K562 (cell line): ENCODE measurements around the gene ADM2.

Source experiments
- CEBPG ChIP-seq, 3 experiments: fragments of 200-800 bp in 1 of 3; sonication (Bioruptor generic) in 1 of 3; sonication (generic) in 1 of 3; formaldehyde crosslinking in 1 of 3; IDR thresholded peaks in 2 of 3; conservative IDR thresholded peaks in 1 of 3; 2 replicates each; pipeline versions ENCODE4 v1.6.1 to v1.8.0; 2016 to 2022; ENCODE audit warnings: missing compliant biosample characterization in 2 of 3, missing genetic modification characterization in 2 of 3, mild to moderate bottlenecking in 1 of 3, missing genetic modification reagents in 1 of 3
- CTCF ChIP-seq, 3 experiments: IDR thresholded peaks in 2 of 3; conservative IDR thresholded peaks in 1 of 3; 2 replicates each; pipeline ENCODE4 v1.5.1; 2011 to 2012; ENCODE audit warnings: low read length in 3 of 3, mild to moderate bottlenecking in 3 of 3, control low read depth in 2 of 3, improper control_type of control experiment in 1 of 3, inconsistent platforms in 1 of 3, low read depth in 1 of 3, mixed read lengths in 1 of 3, moderate library complexity in 1 of 3; ENCODE audit not compliant: insufficient read depth in 2 of 3
- IFI16 ChIP-seq: fragments of 250-450 bp; sonication (Bioruptor Pico); IDR thresholded peaks from 2 replicates; pipeline ENCODE4 v2.1.2; 2022; ENCODE audit warnings: mild to moderate bottlenecking, inconsistent platforms
- KLF16 ChIP-seq: IDR thresholded peaks from 2 replicates; pipeline ENCODE4 v1.6.1; 2016; ENCODE audit warnings: antibody characterized with exemption
- NKRF ChIP-seq: fragments of 450-650 bp; IDR thresholded peaks from 2 replicates; pipeline ENCODE4 v1.6.1; 2016; ENCODE audit warnings: borderline replicate concordance
- TCF7 ChIP-seq: sonication (generic); IDR thresholded peaks from 2 replicates; pipeline ENCODE4 v1.6.1; 2016; ENCODE audit warnings: antibody characterized with exemption, borderline replicate concordance
- TCFL5 ChIP-seq: fragments of 250-450 bp; sonication (Bioruptor Pico); conservative IDR thresholded peaks from 2 replicates; pipeline ENCODE4 v1.6.1; 2021; ENCODE audit warnings: mild to moderate bottlenecking, moderate library complexity, matching md5 sums
- ZNF263 ChIP-seq: sonication (generic); formaldehyde crosslinking; IDR thresholded peaks from 2 replicates; pipeline ENCODE4 v1.8.0; 2022; ENCODE audit warnings: mild to moderate bottlenecking, missing genetic modification reagents, borderline replicate concordance
- ZNF431 ChIP-seq: sonication (generic); formaldehyde crosslinking; IDR thresholded peaks from 2 replicates; pipeline ENCODE4 v1.8.0; 2022; ENCODE audit warnings: mild to moderate bottlenecking, missing genetic modification reagents
- ZSCAN29 ChIP-seq: fragments of 450-650 bp; IDR thresholded peaks from 2 replicates; pipeline ENCODE4 v1.6.1; 2017
- TF ChIP-seq, protein P1 (sequence below), 2 experiments: fragments of 450-650 bp in 1 of 2; sonication (generic) in 1 of 2; formaldehyde crosslinking in 1 of 2; IDR thresholded peaks; 2 replicates each; pipeline versions ENCODE4 v1.7.1 to v1.9.0; 2016 to 2022; ENCODE audit warnings: inconsistent platforms in 1 of 2, mild to moderate bottlenecking in 1 of 2, missing genetic modification reagents in 1 of 2
- TF ChIP-seq, protein P2 (sequence below): sonication (generic); formaldehyde crosslinking; IDR thresholded peaks from 2 replicates; pipeline ENCODE4 v1.8.1; 2022; ENCODE audit warnings: missing genetic modification reagents

- TF ChIP-seq, protein P1, sequence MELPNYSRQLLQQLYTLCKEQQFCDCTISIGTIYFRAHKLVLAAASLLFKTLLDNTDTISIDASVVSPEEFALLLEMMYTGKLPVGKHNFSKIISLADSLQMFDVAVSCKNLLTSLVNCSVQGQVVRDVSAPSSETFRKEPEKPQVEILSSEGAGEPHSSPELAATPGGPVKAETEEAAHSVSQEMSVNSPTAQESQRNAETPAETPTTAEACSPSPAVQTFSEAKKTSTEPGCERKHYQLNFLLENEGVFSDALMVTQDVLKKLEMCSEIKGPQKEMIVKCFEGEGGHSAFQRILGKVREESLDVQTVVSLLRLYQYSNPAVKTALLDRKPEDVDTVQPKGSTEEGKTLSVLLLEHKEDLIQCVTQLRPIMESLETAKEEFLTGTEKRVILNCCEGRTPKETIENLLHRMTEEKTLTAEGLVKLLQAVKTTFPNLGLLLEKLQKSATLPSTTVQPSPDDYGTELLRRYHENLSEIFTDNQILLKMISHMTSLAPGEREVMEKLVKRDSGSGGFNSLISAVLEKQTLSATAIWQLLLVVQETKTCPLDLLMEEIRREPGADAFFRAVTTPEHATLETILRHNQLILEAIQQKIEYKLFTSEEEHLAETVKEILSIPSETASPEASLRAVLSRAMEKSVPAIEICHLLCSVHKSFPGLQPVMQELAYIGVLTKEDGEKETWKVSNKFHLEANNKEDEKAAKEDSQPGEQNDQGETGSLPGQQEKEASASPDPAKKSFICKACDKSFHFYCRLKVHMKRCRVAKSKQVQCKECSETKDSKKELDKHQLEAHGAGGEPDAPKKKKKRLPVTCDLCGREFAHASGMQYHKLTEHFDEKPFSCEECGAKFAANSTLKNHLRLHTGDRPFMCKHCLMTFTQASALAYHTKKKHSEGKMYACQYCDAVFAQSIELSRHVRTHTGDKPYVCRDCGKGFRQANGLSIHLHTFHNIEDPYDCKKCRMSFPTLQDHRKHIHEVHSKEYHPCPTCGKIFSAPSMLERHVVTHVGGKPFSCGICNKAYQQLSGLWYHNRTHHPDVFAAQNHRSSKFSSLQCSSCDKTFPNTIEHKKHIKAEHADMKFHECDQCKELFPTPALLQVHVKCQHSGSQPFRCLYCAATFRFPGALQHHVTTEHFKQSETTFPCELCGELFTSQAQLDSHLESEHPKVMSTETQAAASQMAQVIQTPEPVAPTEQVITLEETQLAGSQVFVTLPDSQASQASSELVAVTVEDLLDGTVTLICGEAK (IDR thresholded peaks at IDR 0.05), result no peak
- TF ChIP-seq, protein P1 (CRISPR knock-in tag; IDR thresholded peaks at IDR 0.05), result no peak
- no peak for TF ChIP-seq ZNF431 (CRISPR knock-in tag)
- TF ChIP-seq CEBPG (CRISPR knock-in tag; IDR thresholded peaks at IDR 0.05), result no peak
- TF ChIP-seq CEBPG (tag; conservative IDR thresholded peaks at IDR 0.05 in 1 of 2, IDR thresholded peaks at IDR 0.05 in 1 of 2), result no peak
- no peak for TF ChIP-seq IFI16 (CRISPR knock-in tag)
- TF ChIP-seq, protein P2, sequence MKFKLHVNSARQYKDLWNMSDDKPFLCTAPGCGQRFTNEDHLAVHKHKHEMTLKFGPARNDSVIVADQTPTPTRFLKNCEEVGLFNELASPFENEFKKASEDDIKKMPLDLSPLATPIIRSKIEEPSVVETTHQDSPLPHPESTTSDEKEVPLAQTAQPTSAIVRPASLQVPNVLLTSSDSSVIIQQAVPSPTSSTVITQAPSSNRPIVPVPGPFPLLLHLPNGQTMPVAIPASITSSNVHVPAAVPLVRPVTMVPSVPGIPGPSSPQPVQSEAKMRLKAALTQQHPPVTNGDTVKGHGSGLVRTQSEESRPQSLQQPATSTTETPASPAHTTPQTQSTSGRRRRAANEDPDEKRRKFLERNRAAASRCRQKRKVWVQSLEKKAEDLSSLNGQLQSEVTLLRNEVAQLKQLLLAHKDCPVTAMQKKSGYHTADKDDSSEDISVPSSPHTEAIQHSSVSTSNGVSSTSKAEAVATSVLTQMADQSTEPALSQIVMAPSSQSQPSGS (CRISPR knock-in tag), result no peak
- TF ChIP-seq KLF16, result no peak
- no peak for TF ChIP-seq TCFL5 (CRISPR knock-in tag)
- no peak for TF ChIP-seq ZSCAN29
- no peak for TF ChIP-seq NKRF
- TF ChIP-seq ZNF263 (CRISPR knock-in tag), result no peak
- TF ChIP-seq CTCF (IDR thresholded peaks at IDR 0.05 in 2 of 3, conservative IDR thresholded peaks at IDR 0.05 in 1 of 3; ENCODE audit: insufficient read depth in 2 of 3, low read depth in 1 of 3, low read length in 3 of 3), result no peak
- no peak for TF ChIP-seq TCF7
Observed at GRCh38 chr22:50531546-50531961, 50.2 kb downstream of the ADM2 start.
